ENCODE data around the gene ZNF446.
"Not testable (repeated sequence)": the region's sequence is repeated elsewhere in the genome, so short reads cannot be mapped to it uniquely, and the experiment has no call there.

The ZNF446 gene

DNA sequence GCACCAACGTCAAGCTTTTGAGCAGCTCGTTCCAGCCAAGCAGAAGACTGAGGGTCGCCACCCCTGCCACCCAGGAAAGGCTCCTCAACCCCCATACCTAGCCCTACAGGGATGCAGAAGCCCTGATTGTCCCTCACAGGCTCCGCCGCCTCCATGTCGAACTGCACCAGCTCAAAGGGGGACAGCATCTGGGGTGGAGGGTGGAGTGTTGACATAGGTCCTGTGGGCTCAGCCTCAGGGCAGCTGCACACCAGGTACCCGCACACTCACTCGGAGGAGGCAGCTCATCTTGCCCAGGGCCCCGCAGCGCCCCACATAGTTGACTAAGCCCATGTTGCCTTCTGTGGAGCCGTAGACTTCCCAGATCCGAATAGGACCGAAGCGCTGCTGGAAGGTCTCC, 24.1 kb downstream of the ZNF446 start:
- no peak for DNase-seq (ENCODE audit: low spot score)

DNA sequence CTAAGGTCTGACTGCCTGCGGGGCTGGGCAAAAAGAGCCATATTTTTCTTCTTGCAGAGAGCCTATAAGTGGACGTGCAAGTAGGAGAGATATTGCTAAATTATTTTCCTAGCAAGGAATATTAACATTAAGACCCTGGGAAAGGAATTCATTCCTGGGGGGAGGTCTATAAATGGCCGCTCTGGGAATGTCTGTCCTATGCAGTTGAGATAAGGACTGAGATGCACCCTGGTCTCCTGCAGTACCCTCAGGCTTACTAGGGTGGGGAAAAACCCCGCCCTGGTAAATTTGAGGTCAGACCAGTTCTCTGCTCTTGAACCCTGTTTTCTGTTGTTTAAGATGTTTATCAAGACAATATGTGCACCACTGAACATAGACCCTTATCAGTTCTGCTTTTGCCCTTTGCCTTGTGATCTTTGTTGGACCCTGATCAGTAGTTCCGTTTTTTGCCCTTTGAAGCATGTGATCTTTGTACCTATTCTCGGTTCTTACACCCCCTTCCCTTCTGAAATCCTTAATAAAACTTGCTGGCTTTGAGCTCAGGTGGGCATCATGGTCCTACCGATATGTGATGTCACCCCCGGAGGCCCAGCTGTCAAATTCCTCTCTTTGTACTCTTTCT, 31.6 kb downstream of the ZNF446 start:
- not testable (repeated sequence) for DNase-seq (ENCODE audit: low spot score)

DNA sequence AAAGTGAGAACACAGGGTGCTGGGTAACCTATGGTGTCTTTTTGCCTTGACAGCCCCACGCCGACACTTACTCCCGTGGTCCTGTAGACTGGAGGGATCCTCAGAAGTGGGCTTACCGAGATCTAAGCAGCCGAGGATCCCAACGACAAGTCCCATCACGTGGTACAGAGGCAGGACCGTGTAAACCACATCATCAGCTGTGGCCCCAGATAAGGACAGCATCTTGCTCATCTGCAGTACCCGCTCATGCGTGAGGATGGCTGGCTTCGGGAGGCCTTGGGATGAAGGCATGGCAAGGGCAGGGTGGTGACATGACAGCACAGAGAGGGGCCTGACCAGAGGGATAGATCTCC, 33.6 kb downstream of the ZNF446 start:
- DNase-seq (ENCODE audit: low spot score), result no peak

DNA sequence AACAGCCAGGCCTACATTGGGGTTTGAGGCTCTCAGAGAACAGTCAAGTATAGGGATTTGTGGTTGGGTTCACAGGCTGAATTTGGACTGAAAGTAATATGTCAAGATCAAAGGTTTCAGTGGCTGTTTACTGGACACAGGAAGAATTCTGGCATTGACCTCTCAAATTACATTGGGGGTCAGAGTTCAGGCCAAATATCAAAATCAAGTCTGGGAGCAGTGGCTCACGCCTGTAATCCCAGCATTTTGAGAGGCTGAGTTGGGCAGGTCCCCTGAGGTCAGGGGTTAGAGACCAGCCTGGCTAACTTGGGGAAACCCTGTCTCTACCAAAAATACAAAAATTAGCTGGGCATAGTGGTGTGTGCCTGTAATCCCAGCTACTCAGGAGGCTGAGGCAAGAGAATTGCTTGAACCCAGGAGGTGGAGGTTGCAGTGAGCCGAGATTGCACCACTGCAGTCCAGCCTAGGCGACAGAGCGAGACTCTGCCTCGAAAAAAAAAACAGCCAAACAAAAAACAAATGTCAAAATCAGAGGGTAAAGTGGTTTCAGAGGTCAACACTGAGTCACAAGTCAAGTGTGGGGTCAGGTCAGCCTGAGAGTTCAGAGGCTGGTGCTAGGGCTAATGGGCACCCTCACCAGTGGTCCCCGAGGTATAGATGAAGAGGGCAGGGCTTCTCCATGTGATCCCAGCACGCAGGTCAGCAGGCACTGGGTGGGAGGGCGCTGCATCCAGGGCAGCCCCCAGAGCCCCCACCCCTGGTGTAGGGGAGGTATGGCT, 34.1 kb downstream of the ZNF446 start:
- DNase-seq (ENCODE audit: low spot score), result no peak

DNA sequence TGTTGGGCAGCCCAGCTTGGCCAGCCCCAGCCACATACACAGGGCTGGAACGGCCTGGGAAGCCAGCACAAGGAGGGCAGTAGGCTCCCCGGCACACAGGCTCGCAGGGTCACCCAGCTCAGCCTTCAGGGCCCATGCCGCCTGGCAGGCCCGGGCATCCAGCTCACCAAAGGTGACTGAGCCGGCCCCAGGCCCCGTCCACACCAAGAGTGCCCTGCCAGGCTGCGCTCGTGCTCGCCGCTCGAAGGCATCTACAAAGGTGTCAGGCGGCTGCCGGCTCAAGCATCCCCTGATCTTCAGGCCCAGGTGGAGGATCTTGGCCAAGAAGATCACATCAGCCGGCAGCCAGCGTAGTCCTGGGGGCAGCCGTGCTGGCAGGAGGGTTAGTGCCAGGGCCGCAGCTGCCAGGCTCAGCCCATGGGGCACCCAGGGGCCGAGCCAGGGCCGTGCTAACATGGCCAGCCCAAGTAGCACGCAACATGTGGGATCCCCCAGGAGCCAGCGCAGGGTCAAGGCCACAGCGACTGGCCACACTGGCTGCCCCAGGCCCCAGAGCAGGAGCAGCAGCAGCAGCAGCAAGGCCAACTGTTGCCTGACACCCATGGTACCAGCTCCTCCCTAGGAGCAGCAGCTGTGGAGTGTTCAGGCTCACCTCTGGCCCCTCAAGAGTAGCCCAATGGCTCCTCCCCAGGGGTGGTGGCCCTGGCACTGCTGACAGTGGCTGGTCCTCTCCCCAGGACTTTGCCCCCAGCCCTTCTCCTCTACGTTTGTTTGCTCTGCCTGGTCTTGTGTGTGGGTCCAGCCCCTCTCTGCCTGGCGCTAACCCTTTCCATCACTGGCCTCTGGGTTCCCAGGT, 35.4 kb downstream of the ZNF446 start, which contains the start of gene SLC27A5:
SLC27A5 (minus strand) TSS at position 640 of the 856 bp plus-strand sequence; CDS start at position 603, 37 bp downstream.
- DNase-seq (ENCODE audit: low spot score), result no peak

DNA sequence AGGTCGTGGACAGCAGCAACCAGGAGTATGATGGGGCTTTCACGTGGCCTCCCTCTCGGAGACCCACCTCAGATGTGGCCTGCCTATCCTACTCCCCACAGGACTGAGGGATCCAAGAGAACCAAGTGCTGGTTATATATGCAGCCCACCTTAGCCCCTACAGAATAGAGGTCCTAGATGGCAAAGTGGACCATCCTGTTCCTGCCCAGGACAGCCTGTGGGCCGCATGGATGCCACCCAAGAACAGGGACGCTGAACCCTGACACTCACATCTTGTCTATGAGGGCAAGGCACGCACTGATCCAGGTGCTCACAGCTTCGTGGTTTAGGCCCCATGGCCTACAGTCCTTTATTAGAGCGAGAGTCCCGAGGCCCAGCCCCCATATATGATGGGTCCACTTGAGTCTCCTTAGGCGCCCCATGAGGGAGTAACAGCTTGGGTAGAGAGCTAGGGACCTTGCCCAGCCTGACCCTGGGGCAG, 37.1 kb downstream of the ZNF446 start:
- DNase-seq (ENCODE audit: low spot score), result no peak

DNA sequence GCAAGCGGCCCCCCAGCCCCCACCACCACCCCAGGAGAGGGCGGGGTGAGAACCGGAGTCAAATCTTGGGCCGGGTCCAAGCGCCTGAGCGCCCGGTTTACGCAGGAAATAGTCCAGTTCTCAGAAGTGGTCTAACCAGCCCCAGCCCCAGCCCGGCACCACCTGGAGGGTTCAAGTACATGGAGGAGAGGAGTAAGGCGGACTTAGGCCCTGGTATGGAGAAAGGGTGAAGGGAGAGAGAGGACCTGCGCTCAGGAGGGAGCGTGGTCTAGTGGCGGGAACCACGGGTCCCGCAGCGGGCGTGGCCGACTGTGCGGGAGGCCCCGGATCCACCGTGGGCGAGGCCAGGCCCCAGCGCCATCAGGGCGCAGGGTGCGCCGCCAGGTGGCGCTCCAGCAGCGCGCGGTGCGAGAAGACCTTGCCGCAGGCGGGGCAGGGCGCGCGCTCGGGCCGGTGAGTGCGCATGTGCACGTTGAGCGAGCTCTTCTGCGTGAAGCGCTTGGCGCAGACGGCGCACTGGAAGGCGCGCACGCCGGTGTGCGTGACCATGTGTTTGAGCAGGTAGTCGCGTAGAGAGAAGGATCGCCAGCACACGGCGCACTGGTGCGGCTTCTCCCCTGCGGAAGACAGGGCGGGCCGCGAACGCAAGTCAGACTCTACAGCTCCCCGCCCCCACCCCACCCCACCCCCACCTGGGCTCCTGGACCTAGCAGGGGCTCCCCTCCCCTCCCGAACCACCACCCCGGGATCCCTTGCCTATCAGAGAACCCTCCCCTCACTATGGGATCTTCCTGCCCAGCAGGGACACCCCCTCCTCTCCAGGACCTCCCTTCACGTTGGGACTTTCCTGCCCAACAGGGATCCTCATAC, 37.8 kb downstream of the ZNF446 start:
- DNase-seq (ENCODE audit: low spot score), result peak; percentile 97

DNA sequence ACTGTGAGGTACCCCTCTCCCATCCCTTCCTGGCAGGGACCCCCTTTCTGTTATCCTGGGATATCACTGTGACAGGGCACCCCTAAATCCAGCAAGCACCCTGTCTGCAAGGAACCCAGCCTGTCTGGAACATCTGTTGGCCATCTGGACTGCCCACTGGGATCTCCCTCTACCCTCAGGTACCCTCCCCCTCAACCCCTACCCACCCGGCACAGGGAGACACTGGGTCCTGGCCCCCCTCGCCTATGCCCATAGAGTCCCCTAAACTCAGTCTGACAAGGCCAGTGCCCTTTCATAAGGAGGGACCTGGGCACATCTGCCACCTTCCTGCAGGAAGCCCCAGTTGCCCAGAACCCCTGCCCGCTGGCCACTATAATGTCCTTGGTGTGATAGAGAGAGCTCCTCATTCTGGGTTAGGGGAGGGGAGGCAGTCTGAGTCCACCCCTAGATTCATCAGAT, 38.4 kb downstream of the ZNF446 start:
- no peak for DNase-seq (ENCODE audit: low spot score)

DNA sequence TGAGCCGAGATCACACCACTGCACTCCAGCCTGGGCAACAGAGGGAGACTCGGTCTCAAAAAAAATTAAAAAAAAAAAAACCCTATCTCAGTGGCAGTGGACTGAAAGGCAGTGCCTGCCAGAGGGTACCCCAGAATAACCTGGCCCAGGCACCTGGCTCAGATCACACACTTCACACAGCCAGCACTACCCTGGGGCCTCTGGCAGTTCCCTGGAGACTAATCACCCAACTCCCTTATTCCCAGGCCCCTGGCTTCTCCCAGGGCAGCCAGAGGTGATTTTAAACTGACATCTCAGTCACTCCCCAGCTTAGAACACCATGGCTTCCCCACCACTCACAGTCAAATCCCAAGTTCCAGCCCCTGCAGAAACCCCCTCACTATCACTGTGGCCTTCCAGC, 39.1 kb downstream of the ZNF446 start:
- no peak for DNase-seq (ENCODE audit: low spot score)

DNA sequence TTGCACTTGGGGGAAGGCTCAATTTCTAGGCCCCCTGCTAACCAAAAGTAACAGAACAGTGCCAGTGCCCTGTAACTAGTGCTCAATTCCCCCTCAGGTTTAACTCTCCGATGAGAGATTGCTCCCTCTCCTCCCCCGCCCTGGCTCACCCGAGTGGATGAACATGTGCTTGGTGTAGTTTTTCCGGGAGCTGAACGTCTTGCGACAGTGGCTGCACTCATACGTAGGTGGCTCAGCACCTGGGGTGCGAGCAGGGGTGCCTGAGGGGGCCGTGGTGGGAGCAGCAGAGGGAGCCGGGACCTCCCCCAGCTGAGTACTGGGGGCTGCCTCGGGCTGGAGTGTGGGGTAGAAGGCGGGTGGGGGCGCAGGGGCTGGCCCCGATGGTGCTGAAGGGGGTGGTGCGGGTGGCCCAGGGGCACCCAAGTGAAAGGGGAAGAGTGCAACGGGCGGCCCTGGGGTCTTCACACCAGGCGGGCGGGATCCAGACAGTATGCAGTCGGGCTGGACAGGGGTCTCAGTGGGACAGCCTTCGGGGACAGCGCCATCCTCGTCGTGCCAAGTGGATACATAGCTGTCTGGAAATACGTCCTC, 40.2 kb downstream of the ZNF446 start:
- no peak for DNase-seq (ENCODE audit: low spot score)

DNA sequence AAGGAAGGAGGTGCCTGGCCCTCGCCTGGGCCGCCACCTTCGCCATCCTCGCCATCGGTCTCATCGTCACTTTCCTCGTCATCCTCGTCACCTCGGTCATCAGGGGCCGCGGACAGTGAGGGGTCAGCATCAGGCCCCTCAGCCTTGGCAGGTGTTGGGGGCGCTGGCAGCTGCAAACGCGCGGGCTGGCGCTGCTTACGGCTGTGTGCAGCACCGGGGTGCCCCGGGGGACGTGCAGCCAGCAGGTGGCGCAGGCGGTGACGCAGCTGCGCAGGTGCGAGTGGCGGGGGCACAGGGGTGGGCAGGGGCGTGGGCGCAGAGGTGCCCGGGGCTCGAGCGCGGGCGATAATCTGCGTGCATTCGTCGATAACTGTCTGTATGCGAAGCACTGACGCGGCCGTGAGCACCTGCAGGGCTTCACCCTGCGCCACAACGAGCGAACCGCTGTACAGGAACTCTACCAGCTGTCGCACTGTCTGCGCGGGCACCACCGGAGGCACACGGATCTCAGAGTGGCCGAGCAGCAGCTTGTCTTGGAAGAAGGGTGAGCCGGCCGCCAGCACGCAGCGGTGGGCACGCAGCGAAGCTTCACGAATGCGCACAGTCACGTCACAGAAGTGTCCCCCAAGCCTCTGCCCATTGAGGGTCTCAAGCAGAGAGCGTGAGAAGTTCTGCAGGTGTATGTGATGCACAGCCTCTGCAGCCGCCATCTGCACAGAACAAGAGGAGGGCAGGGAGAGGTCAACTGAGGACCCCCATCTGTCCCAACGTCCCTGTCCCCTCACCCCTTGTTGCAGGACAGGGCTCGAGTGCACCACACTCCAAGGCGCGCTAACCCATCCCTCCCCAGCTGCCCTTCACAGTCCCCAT, 41.0 kb downstream of the ZNF446 start:
- no peak for DNase-seq (ENCODE audit: low spot score)

DNA sequence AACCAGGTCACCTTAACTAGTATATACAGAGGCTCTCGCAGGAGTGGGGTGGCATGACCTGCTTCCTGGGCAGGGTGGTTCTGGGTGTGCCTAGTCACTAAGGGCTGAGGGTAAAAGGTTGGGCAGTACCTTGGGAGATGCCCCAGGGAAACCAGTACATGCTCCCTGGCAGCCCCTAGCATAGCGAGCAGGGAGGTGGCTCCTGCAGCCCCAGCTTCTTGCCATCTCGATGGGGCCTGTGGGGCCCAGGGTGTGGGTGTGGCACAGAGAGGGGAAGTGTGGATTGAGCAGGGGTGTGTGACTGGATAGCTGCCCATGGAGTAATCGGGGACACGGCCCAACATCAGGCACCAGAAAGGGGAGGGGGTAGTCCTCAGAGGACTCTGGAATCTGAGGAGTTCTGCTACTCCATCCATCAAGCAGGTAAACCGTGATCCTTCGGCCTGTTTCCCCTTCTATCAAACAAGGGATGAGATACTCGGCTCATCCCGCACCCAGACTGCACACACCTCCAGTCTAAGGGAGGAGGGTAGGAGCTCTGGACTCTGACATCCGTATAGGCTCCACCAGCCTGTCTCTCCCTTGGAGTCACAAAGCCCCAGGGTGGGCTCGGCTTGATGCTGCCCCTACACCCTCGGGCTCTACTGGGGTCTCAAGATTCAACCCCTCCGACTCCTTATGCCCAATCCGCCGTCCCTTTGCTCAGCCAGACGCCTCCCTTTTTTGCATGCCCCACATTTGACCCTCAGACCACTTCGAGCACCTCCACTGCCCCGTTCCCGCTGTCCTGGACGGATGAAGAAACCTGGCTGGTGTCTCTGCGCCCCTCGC, 42.3 kb downstream of the ZNF446 start:
- DNase-seq (ENCODE audit: low spot score), result no peak

DNA sequence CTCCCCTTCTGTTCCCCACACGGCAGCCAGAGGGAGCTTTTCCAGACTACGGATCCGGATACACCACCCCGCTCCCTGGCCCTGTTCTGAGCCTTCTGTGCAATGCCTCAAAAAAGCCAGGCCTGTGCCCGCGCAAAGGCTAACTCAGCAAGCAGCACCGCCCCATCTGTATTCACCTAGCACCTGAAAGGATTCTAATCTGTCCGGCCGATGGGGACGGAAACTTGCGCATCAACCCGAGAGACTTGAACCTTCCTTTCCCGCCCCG, 42.9 kb downstream of the ZNF446 start:
- peak; percentile 59 for DNase-seq (ENCODE audit: low spot score)

DNA sequence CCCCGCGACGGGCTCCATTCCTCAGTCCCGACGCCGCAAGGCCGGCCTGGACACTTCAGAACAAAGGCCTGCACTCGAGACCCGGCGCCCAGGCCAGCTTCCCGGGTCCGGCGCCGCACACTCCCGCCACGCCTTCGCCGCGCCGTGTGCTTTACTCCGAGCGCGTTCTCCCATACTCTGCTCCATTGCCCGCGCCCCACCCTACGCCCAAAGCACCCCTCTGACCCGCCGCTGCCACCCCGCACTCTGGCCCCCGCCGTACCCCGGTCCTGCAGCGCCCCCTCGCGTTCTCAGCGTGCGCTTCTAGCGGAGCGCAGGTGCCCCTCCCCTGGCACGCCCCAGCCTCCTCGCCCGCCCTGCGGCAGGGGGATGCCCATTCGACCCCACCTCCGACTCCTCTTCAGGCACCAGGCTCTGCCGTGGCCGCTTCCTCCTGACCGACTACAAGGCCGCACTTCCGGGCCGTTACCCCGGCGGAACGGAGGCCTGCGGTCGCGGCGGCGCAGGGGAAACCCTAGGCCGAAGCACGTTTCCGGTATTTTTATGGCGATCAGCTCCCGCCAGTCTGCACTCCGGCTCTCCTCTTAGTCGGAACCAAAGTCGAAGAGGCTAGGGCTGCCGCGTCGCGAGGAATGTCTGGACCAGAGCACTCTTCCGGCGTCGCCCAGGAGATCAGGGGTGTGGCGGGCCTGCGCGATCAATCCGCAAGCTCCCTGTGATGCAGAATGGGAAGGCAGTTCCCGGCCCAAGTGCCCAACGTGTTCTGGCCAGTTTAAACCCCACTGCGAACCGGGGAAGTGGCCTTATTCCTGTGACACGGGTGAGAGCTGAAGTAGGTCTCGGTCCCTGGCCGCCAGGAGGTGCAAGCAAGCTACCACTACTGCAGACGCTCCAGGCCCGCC, 43.5 kb downstream of the ZNF446 start, which contains the start of gene ZBTB45:
ZBTB45 (minus strand) TSS at position 456 of the 902 bp plus-strand sequence. CDS start 2,137 bp downstream, outside the sequence.
- peak; percentile 95 for DNase-seq (ENCODE audit: low spot score)

DNA sequence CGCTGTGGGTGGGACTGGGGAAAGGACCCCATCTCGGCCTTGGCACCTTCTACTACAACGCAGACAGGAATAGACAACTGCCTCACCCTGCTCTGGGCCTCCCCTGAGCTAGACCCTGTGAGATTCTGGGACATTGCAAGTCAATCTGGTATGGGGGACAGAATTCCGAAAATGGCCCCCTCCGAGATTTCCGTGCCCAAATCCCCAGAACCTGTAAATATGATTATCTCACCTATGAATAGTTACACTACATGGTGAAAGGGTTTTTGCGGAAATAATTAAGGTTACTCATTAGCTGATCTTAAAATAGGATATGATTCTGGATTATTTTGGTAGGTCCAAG, 44.1 kb downstream of the ZNF446 start:
- no peak for DNase-seq (ENCODE audit: low spot score)

DNA sequence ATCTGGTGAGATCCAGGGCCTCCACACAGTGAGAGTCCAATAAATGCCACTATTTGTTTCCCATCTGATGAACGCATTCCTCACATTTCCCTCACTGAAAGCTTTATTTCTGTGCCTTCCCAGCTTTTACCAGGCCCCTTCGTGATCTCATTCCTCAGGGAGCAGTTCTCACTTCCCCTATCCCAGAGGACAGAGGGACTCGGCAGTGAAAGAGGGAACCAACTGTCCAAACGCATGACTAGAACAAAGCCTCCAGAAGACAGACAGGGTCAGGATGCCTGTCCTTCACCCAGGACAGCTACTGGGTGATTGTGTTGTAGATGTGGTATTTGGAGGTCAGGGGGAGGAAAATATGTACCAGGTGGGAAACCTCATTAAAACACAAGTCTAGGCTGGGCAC, 45.5 kb downstream of the ZNF446 start:
- no peak for DNase-seq (ENCODE audit: low spot score)

DNA sequence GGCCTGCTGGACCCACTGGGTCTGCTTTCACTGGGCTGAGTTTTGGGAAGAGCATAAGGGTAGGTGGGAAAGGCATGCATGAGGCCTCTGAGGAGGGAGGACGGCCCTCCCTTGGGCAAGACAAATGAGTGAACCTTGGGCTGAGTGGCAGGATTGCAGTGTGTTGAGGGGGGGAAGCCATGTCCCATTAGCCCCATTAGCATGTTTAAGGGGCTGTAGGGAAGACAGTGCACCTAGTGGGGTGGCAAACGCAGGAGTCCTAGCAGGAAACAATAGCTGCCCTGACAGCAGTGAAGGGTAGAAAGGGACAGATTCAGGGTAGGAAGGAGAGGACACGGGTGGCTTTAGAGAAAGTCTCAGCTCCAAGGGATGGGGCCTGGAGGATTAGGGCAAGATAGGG, 46.6 kb downstream of the ZNF446 start:
- DNase-seq (ENCODE audit: low spot score), result no peak

DNA sequence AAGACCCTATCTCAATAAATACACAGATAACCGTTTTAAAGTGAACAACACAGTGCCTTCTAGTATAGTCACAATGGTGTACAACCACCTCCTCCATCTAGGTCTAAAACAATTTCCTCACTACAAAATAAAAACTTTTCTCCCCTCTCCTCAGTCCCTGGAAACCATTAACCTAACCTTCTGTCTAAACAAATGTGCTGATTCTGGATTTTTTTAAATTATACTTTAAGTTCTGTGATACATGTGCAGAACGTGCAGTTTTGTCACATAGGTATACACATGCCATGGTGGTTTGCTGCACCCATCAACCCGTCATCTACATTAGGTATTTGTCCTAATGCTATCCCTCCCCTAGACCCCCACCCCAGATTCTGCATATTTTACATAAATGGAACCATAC, 53.3 kb downstream of the ZNF446 start:
- no peak for DNase-seq (ENCODE audit: low spot score)

All from activated CD4-positive, alpha-beta T cell treated with anti-CD3 and anti-CD28 coated beads, Interleukin-2, Interleukin-4, amounts not matched to agents 100 ng/mL and 50 ng/mL, durations not matched to agents 16 hours and 8 hours (primary cell).